ENCODE data around the gene COPB1.

DNA sequence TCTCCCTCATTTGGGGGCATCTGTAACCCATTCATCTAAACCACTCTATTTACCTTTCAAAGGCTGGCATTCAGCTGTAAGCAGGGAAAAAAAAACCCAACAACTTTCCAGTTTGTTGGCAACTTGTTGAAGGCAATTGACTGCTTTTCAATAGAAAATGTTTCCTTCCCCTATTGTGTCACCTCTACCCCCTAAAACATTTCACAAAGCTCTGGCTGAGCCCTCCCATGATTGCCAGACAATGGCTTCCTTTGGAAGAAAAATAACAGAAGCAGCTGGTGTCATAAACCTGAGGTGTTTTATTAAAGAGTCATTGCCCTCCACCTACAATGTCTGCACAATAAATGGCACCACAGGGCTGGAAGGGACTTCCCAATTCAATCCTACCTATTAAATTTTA is 42.7 kb upstream of the COPB1 start:
- TF ChIP-seq POLR2A (IDR thresholded peaks at IDR 0.05; ENCODE audit: control extremely low read depth in 1 of 2, low read depth in 2 of 2, low read length in 2 of 2) (no peak), KDM5A (IDR thresholded peaks at IDR 0.05; ENCODE audit: low read length) (no peak), CHD2 (IDR thresholded peaks at IDR 0.05; ENCODE audit: low read length) (no peak), EZH2 (IDR thresholded peaks at IDR 0.05; ENCODE audit: low read depth, low read length, severe bottlenecking) (no peak), SP1 (IDR thresholded peaks at IDR 0.05; ENCODE audit: low read depth, low read length) (no peak), TAF1 (IDR thresholded peaks at IDR 0.05; ENCODE audit: low read depth, low read length) (no peak)
- TF ChIP-seq, protein P1, sequence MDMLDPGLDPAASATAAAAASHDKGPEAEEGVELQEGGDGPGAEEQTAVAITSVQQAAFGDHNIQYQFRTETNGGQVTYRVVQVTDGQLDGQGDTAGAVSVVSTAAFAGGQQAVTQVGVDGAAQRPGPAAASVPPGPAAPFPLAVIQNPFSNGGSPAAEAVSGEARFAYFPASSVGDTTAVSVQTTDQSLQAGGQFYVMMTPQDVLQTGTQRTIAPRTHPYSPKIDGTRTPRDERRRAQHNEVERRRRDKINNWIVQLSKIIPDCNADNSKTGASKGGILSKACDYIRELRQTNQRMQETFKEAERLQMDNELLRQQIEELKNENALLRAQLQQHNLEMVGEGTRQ (IDR thresholded peaks at IDR 0.05; ENCODE audit: low read length): no peak
- TF ChIP-seq, protein P2, sequence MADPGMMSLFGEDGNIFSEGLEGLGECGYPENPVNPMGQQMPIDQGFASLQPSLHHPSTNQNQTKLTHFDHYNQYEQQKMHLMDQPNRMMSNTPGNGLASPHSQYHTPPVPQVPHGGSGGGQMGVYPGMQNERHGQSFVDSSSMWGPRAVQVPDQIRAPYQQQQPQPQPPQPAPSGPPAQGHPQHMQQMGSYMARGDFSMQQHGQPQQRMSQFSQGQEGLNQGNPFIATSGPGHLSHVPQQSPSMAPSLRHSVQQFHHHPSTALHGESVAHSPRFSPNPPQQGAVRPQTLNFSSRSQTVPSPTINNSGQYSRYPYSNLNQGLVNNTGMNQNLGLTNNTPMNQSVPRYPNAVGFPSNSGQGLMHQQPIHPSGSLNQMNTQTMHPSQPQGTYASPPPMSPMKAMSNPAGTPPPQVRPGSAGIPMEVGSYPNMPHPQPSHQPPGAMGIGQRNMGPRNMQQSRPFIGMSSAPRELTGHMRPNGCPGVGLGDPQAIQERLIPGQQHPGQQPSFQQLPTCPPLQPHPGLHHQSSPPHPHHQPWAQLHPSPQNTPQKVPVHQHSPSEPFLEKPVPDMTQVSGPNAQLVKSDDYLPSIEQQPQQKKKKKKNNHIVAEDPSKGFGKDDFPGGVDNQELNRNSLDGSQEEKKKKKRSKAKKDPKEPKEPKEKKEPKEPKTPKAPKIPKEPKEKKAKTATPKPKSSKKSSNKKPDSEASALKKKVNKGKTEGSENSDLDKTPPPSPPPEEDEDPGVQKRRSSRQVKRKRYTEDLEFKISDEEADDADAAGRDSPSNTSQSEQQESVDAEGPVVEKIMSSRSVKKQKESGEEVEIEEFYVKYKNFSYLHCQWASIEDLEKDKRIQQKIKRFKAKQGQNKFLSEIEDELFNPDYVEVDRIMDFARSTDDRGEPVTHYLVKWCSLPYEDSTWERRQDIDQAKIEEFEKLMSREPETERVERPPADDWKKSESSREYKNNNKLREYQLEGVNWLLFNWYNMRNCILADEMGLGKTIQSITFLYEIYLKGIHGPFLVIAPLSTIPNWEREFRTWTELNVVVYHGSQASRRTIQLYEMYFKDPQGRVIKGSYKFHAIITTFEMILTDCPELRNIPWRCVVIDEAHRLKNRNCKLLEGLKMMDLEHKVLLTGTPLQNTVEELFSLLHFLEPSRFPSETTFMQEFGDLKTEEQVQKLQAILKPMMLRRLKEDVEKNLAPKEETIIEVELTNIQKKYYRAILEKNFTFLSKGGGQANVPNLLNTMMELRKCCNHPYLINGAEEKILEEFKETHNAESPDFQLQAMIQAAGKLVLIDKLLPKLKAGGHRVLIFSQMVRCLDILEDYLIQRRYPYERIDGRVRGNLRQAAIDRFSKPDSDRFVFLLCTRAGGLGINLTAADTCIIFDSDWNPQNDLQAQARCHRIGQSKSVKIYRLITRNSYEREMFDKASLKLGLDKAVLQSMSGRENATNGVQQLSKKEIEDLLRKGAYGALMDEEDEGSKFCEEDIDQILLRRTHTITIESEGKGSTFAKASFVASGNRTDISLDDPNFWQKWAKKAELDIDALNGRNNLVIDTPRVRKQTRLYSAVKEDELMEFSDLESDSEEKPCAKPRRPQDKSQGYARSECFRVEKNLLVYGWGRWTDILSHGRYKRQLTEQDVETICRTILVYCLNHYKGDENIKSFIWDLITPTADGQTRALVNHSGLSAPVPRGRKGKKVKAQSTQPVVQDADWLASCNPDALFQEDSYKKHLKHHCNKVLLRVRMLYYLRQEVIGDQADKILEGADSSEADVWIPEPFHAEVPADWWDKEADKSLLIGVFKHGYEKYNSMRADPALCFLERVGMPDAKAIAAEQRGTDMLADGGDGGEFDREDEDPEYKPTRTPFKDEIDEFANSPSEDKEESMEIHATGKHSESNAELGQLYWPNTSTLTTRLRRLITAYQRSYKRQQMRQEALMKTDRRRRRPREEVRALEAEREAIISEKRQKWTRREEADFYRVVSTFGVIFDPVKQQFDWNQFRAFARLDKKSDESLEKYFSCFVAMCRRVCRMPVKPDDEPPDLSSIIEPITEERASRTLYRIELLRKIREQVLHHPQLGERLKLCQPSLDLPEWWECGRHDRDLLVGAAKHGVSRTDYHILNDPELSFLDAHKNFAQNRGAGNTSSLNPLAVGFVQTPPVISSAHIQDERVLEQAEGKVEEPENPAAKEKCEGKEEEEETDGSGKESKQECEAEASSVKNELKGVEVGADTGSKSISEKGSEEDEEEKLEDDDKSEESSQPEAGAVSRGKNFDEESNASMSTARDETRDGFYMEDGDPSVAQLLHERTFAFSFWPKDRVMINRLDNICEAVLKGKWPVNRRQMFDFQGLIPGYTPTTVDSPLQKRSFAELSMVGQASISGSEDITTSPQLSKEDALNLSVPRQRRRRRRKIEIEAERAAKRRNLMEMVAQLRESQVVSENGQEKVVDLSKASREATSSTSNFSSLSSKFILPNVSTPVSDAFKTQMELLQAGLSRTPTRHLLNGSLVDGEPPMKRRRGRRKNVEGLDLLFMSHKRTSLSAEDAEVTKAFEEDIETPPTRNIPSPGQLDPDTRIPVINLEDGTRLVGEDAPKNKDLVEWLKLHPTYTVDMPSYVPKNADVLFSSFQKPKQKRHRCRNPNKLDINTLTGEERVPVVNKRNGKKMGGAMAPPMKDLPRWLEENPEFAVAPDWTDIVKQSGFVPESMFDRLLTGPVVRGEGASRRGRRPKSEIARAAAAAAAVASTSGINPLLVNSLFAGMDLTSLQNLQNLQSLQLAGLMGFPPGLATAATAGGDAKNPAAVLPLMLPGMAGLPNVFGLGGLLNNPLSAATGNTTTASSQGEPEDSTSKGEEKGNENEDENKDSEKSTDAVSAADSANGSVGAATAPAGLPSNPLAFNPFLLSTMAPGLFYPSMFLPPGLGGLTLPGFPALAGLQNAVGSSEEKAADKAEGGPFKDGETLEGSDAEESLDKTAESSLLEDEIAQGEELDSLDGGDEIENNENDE (IDR thresholded peaks at IDR 0.05; ENCODE audit: insufficient replicate concordance, low read length): no peak
- TF ChIP-seq, protein P3, sequence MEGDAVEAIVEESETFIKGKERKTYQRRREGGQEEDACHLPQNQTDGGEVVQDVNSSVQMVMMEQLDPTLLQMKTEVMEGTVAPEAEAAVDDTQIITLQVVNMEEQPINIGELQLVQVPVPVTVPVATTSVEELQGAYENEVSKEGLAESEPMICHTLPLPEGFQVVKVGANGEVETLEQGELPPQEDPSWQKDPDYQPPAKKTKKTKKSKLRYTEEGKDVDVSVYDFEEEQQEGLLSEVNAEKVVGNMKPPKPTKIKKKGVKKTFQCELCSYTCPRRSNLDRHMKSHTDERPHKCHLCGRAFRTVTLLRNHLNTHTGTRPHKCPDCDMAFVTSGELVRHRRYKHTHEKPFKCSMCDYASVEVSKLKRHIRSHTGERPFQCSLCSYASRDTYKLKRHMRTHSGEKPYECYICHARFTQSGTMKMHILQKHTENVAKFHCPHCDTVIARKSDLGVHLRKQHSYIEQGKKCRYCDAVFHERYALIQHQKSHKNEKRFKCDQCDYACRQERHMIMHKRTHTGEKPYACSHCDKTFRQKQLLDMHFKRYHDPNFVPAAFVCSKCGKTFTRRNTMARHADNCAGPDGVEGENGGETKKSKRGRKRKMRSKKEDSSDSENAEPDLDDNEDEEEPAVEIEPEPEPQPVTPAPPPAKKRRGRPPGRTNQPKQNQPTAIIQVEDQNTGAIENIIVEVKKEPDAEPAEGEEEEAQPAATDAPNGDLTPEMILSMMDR (IDR thresholded peaks at IDR 0.05; ENCODE audit: control extremely low read depth in 1 of 3, insufficient read depth in 1 of 3, low read depth in 1 of 3, low read length in 3 of 3): no peak

Data from H1 (cell line).